ENCODE data around the gene LDHD.

DNA sequence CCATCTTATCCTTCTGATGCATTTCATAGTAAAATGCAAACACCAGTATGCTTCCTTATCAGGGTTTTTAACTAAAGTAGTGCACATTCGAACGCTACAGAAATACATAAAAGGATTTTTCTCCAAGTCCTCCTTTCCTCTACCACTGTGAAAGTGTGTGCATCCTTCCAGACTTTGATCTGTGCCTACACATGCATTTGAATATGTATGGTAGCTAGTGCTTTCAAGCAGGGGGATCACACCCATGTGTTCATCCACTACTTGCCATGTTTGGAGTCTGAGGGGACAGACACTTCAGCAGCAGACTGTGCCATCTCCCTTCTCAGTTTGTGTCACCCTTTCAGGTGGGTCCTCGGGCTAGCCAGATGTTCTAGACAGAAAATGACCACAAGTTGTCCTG is 14.9 kb downstream of the LDHD start:
- TF ChIP-seq, protein P1, sequence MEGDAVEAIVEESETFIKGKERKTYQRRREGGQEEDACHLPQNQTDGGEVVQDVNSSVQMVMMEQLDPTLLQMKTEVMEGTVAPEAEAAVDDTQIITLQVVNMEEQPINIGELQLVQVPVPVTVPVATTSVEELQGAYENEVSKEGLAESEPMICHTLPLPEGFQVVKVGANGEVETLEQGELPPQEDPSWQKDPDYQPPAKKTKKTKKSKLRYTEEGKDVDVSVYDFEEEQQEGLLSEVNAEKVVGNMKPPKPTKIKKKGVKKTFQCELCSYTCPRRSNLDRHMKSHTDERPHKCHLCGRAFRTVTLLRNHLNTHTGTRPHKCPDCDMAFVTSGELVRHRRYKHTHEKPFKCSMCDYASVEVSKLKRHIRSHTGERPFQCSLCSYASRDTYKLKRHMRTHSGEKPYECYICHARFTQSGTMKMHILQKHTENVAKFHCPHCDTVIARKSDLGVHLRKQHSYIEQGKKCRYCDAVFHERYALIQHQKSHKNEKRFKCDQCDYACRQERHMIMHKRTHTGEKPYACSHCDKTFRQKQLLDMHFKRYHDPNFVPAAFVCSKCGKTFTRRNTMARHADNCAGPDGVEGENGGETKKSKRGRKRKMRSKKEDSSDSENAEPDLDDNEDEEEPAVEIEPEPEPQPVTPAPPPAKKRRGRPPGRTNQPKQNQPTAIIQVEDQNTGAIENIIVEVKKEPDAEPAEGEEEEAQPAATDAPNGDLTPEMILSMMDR (IDR thresholded peaks at IDR 0.05; ENCODE audit: low read depth, low read length, poor library complexity, severe bottlenecking) = no peak
- no peak for TF ChIP-seq EZH2phosphoT487 (IDR thresholded peaks at IDR 0.05; ENCODE audit: borderline replicate concordance, low read length)
